Stimulated activated CD4-positive, alpha-beta T cell treated with anti-CD3 and anti-CD28 coated beads, Interleukin-2, amount 100 ng/mL, for 48 hours (primary cell): ENCODE measurements around the gene NKAIN2.
"Not testable (repeated sequence)": the region's sequence is repeated elsewhere in the genome, so short reads cannot be mapped to it uniquely, and the experiment has no call there.

Source experiments
- DNase-seq, 2 donors: peaks; one replicate each; pipeline ENCODE4 v3.0.0-alpha.2; 2020

The NKAIN2 gene

DNA sequence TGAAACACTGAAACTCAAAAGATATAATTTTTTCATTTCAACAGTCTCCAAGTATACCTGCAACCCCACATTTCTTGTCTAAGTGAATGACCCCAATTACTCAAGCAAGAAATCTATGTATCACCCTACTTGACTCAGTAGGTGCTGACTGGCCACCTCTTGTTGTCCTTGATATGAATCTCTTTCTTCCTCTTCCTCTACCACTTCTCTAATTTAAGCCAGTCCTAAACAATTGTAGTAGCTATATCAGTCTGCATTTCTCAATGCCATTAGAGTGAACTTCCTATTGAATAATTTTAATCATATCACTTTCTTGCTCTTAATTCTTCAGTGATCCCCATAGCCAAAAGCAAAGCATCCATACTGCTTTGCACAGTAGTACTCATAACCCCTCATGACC, 93.2 kb downstream of the NKAIN2 start:
- no peak for DNase-seq

- no peak for DNase-seq
Observed at GRCh38 chr6:123897965-123898364, 94.3 kb downstream of the NKAIN2 start.

- DNase-seq, result no peak
Observed at GRCh38 chr6:123898665-123899064, 95.0 kb downstream of the NKAIN2 start.

DNA sequence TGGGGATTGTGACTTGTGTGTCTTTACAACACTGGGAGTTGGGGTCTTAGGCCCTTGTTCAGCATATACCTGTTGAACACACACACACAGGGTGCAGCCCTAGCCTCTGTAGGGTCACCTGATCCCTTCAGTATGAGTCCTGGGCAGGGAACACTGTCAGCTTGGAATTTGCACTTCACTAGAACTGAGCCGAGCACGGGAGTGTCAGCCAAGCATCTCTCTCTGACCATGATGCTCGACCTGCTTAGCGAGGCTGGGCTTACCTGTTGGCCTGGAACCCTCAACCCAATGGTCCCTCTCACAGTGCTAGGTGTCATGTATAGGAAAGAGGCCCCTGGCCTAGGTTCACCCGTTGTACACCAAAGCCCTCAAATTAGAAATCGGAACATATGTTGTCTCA, 96.1 kb downstream of the NKAIN2 start:
- no peak for DNase-seq

DNA sequence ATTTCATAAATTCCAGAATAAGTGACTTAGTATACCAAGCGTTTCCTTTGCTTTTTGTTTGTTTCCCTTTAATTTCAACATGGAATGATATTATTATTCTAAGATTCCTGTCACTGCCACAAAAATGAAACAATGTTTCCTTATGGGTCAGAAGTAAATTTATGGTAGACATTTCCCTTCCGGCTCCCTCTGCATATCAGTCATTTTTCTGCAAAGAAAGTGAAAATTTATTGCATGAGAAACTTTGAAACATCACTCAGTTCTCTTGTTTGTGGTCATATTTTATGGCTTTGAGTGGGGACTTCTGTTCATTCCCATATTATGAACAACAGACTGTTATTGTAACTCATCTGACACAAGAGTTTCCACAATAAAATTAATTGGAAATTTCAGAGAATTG, 97.8 kb downstream of the NKAIN2 start:
- no peak for DNase-seq

GRCh38 chr6:123902738-123903313, 99.2 kb downstream of the NKAIN2 start:
- DNase-seq, result no peak

DNA sequence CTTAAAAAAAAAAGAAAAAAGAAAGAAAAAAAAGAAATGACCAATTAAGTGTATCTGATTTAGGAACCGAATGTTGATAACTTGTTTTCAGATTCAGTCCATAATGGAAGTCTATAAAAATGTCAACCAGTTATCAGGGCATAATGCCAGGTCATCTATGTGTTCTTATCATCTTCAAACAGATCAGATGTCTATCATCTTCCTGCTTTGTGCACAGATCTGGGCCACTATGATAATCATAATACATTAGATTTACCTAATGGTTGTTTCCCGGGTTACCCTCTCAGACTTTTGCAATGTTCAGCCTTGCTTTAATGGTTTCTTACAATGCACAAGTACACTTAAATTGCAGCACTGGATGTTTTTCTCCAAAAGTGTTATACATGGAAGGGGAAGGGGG, 100.6 kb downstream of the NKAIN2 start:
- no peak for DNase-seq

GRCh38 chr6:123908797-123909196, 105.1 kb downstream of the NKAIN2 start:
- no peak for DNase-seq

- DNase-seq, result no peak
Observed at GRCh38 chr6:123909989-123910388, 106.3 kb downstream of the NKAIN2 start.

GRCh38 chr6:123913863-123914262, 110.2 kb downstream of the NKAIN2 start:
- DNase-seq, result no peak

DNA sequence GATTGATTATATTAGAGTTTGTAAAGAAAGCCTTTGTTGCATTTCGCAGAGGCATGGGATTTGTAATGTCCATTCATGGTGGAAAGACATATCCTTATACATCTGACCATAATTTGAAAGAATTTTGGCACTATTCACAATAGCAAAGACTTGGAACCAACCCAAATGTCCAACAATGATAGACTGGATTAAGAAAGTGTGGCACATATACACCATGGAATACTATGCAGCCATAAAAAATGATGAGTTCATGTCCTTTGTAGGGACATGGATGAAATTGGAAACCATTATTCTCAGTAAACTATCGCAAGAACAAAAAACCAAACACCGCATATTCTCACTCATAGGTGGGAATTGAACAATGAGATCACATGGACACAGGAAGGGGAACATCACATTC, 119.7 kb downstream of the NKAIN2 start:
- not testable (repeated sequence) for DNase-seq

- DNase-seq, result no peak
Observed at GRCh38 chr6:123925350-123925749, 121.7 kb downstream of the NKAIN2 start.

DNA sequence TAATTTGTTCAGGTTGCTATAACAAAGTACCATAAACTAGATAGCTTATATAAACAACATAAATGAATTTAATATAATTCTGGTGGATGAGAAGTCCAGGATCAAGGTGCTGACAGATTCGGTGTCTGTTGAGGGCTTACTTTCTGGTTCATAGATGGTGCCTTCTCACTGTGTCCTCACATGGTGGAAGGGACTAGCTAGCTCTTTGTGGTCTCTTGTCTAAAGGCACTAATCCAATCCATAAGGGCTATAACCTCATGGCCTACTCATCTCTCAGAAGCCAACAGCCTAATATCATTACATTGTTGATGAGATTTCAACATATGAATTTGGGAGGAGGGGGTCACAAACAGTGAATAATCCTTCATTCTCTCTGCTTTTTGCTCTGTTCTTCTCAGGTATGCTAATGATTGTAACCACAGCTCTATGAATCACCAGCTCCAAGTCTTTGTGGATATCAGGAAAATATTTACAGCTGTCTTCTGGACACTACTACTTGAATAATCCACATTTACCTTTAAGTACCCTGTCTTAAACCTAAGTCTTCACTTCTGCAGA, 122.3 kb downstream of the NKAIN2 start:
- DNase-seq, result no peak

DNA sequence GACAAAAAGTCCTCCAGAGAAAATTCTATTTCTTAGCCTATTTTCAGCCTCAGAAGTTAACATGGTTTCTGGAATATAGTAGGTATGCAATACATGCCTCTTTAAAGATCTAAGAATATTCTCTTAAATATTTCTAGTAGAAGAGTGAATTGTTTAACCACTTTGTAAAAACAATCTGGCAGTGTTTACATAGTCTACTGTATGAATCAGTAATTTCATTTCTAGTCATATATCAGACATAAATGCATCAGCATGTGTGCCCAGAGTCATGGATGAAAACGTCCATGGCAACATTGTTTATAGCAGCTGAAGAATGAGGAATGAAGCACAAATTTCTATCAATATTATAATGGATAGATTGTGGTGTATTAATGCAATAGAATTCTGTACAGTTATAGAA, 124.9 kb downstream of the NKAIN2 start:
- no peak for DNase-seq

GRCh38 chr6:123931928-123932327, 128.3 kb downstream of the NKAIN2 start:
- DNase-seq, result no peak

DNA sequence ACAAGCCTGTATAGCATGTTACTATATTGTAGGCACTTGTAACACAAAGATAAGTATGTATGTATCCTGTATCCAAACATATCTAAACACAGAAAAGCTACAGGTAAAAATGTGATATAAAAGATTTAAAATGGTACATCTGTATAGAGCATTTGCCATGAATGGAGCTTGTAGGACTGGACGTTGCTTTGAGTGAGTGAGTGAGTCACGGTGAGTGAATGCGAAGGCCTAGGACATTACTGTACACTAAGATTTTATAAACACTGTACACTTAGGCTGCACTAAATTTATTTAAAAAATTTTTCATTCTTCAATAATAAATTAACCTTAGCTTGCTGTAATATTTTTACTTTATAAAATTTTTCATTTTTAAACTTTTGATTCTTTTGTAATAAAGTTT, 136.9 kb downstream of the NKAIN2 start:
- DNase-seq, result no peak

- no peak for DNase-seq
Observed at GRCh38 chr6:123941855-123942254, 138.2 kb downstream of the NKAIN2 start.

GRCh38 chr6:123945386-123945785, 141.7 kb downstream of the NKAIN2 start:
- no peak for DNase-seq

GRCh38 chr6:123953920-123954319, 150.3 kb downstream of the NKAIN2 start:
- DNase-seq, result no peak

DNA sequence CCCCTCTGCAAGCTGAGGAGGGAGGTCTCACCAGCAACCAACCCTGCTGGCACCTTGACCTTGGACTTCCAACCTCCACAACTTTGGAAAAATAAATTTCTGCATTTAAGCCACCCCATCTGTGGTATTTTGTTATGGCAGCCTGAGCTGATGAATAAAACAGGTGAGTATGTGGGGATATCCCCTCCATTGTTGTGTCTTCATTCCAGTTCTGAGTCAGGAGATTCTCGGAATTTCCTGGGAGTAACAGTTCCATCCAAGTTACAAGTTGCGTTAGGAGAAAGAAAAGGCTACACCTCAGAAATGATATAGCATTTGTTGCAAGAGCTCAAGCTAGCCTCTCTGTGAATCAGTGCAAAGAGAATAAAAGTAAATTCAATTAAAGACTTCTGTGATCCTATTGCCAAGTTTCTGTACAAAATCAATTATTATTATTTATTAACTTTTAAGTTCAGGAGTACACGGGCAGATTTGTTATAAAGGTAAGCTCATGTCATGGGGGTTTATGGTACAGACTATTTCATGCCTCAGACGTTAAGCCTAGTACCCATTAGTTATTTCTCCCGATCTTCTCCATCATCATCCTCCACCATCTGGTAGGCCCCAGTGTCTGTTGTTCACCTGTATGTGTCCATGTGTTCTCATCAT, 153.0 kb downstream of the NKAIN2 start:
- DNase-seq, result no peak

- DNase-seq, result no peak
Observed at GRCh38 chr6:123962508-123962907, 158.8 kb downstream of the NKAIN2 start.

GRCh38 chr6:123965894-123966293, 162.2 kb downstream of the NKAIN2 start:
- DNase-seq, result no peak

GRCh38 chr6:123966618-123967017, 163.0 kb downstream of the NKAIN2 start:
- no peak for DNase-seq

DNA sequence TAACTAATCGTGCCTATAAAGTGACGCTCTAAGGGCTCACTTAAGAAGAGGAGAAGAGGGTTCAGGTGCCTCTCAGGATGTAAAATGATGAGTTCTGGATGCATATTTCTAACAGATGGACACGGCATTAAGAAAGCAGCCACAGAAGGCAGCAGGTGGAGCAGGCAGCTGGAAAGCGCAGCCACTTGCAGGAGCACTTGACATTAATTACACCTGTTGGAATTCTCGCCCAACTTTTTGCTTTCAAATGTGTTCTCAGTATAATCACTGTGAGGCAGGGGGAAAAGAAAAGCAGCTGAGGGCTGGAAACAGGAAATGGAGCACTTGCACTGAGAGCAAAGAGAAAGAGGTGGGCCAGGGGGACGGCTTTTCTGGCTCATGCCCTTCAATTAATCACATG, 164.2 kb downstream of the NKAIN2 start:
- no peak for DNase-seq
